KOPT-K1 (cell line): Measurements from ENCODE around the gene WDR45B.

Experiments used
- H3K27ac ChIP-seq: fragments of 200-600 bp; sonication (generic); 2 replicates; pipeline ENCODE4 v1.5.1; 2016; ENCODE audit warnings: antibody characterized with exemption, mild to moderate bottlenecking, low read depth, low read length; ENCODE audit not compliant: poor library complexity, severe bottlenecking
- H3K36me3 ChIP-seq: fragments of 200-600 bp; sonication (generic); 2 replicates; pipeline ENCODE4 v1.5.1; 2017; ENCODE audit warnings: antibody characterized with exemption, mild to moderate bottlenecking, low read length, moderate library complexity; ENCODE audit not compliant: insufficient read depth
- H3K9me3 ChIP-seq: fragments of 200-600 bp; sonication (generic); 2 replicates; pipeline ENCODE4 v1.5.1; 2017; ENCODE audit warnings: antibody characterized with exemption, low read length, mild to moderate bottlenecking; ENCODE audit not compliant: insufficient read depth, poor library complexity, severe bottlenecking

WDR45B gene

DNA sequence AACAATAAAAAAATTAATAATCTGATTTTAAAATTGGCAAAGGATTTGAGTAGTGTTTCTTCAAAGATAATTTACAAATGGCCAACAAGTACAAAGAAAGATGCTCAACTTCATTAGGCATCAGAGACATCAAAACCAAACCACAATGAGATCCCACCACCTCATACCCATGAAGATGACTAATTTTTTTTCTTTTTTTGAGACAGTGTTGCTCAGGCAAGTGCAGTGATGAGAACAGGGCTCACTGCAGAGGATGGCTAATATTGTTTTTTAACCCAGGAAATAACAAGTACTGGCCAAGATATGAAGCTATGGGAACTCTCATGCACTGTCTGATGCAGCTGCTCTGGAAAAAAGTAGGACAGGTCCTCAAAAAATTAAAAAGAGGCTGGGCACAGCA, 14.9 kb downstream of the WDR45B start:
- H3K36me3 ChIP-seq = peaks cover 82% of the 10 kb centered on the region
- no peaks in the 10 kb centered on the region for H3K9me3 ChIP-seq
- no peak overlapping the region for H3K27ac ChIP-seq

DNA sequence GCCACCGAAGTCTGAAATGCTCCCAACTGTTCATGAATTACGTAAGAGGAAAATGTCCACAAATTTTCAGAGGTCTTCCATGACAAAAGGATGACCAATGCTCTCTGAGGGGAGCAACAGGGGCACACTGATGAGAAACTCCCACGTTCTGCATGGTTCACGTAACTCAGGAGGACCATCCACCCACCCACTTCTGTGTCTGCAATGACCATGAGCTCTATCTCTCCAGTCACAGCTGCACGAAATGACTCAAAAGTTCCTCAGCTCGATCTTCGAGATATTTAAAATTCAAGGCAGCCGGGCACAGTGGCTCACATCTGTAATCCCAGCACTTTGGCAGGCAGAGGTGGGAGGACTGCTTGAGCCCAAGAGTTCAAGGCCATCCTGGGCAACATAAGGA, 15.8 kb downstream of the WDR45B start:
- H3K36me3 ChIP-seq = peaks cover 87% of the 10 kb centered on the region
- H3K27ac ChIP-seq = no peak overlapping the region
- H3K9me3 ChIP-seq = no peaks in the 10 kb centered on the region

DNA sequence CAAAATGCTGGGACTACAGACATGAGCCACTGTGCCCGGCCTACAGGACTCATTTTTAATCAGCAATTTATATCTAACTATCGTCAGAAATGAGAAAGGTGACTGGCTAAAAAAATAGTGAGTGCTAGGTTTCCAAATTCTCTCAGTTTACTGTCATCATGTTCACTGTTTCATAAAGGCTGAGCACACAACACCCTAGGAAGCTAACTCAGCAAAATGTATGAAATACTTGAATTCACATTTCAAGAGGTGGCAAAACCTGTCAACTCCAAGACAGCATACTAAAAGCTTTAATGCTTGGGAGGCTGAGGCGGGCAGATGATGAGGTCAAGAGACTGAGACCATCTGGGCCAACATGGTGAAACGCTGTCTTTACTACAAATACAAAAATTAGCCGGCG, 16.7 kb downstream of the WDR45B start:
- Histone ChIP-seq H3K9me3 (no peaks in the 10 kb centered on the region), H3K27ac (no peak overlapping the region), H3K36me3 (peaks cover 87% of the 10 kb centered on the region)

DNA sequence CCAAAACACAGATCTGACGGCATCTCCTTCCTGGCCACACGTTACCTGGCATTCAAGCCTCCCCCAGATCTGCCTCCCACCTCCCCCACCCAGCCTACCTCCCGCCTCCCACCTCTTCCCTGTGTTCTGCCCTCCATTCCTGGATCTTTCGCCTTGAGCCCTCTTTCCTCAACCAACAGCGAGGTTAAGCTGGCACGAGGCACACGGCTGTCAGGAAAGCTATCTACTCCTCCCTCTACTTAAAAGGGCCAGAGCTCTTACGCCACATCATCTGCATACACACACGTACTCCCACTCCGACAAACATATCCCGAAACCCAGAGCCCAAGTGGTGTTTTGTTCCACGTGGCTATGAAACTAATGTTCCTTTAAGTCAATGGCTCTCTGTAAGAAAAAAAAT, 18.0 kb downstream of the WDR45B start:
- Histone ChIP-seq H3K27ac (no peak overlapping the region), H3K36me3 (peaks cover 88% of the 10 kb centered on the region), H3K9me3 (no peaks in the 10 kb centered on the region)

DNA sequence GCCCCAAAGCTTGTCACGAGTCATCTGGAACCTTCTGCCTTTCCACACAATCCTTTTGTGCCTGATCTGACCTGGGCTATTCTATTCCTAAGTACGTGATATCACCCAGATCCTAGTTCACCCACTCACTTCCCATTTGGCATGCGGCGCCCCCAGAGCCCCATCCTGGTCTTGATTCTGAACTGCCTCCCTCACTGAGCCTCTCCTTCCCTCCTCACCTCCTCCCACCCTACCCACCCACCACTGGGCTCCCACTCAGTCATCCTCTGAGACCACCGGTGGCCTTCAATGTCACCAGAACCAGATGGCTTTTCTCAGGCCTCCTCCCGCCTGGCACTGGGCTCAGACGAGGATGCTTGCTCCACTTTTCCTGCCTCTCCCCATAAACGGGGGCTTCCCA, 18.5 kb downstream of the WDR45B start:
- Histone ChIP-seq H3K27ac (no peak overlapping the region), H3K36me3 (peaks cover 91% of the 10 kb centered on the region)

DNA sequence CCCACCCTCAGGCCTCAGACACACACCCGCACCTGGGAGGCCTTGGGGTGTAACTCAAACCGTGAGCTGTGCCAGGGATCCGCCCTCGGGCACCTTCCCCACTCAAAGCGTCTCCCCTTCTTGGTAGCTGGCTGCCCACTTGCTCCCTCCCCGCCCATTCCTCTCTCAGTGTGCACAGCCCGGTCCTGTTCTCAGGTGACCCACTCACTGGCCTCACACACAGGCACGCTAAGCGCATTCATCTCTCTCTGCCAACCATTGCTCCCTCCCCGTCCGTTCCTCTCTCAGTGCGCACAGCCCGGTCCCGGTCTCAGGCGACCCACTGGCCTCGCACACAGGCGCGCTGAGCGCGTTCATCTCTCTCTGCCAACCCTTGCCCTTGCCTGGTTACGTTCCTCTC, 20.8 kb downstream of the WDR45B start:
- Histone ChIP-seq H3K36me3 (peaks cover 86% of the 10 kb centered on the region), H3K9me3 (no peaks in the 10 kb centered on the region), H3K27ac (no peak overlapping the region)

More for the DNA sequence above, 18.5 kb downstream of the WDR45B start:
- no peaks in the 10 kb centered on the region for H3K9me3 ChIP-seq

DNA sequence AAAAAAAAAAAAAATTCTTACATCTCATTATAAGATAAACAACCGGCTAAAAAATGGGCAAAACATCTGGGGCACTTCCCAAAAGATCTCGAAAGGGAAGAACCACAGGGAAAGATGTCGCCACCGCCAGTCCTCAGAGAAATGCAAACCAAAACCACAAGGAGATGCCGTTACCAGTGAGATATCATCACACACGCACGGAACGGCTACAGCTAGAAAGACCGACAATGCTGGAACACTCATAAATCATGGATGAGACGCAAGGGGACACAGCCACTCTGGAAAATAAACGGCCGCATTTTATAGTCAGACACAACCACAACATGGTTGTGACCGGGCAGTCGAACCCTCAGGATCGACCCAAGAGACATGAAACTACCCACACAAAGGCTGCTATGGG, 24.5 kb downstream of the WDR45B start:
- Histone ChIP-seq H3K27ac (no peak overlapping the region), H3K9me3 (no peaks in the 10 kb centered on the region), H3K36me3 (peaks cover 95% of the 10 kb centered on the region)

DNA sequence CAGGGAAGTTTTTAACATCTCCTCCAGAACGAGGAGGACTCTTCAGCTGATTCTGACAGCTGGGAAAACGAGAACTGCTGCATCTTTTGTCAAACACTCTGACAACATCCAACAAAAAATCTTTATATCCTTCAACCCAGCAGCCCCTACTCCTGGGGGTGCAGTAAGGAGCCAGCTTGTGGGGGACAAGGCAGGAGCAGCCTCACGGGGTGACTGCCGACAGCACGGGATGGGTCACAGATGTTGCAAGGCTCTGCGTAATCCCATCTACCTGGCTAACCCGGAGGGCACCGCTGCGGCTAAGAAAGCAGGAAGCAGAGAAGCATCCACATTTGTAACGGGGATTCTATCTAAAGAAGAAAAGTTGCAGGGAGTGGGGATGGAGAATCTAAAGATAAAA, 28.6 kb downstream of the WDR45B start:
- no peaks in the 10 kb centered on the region for H3K9me3 ChIP-seq
- H3K36me3 ChIP-seq = peaks cover 94% of the 10 kb centered on the region
- no peak overlapping the region for H3K27ac ChIP-seq

DNA sequence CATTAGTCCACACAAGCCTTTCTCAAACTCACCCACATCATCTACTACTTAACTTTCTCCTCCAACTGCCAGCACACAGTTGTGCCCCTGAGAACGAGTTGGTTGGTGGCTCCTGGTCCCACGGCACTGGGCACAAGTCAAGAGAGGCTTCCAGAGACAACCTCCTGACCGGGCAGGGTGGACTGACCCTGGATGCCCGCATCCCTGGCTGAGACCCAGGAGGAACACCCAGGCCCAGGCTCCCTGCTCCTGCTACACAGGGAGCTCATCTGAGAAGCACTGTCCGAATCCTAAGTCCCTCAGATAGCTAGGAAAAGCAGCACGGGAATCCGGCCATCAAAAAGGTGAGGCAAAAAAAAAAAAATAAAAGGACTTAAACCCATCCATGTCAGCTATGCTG, 29.0 kb downstream of the WDR45B start:
- Histone ChIP-seq H3K36me3 (peaks cover 94% of the 10 kb centered on the region), H3K9me3 (no peaks in the 10 kb centered on the region), H3K27ac (no peak overlapping the region)

DNA sequence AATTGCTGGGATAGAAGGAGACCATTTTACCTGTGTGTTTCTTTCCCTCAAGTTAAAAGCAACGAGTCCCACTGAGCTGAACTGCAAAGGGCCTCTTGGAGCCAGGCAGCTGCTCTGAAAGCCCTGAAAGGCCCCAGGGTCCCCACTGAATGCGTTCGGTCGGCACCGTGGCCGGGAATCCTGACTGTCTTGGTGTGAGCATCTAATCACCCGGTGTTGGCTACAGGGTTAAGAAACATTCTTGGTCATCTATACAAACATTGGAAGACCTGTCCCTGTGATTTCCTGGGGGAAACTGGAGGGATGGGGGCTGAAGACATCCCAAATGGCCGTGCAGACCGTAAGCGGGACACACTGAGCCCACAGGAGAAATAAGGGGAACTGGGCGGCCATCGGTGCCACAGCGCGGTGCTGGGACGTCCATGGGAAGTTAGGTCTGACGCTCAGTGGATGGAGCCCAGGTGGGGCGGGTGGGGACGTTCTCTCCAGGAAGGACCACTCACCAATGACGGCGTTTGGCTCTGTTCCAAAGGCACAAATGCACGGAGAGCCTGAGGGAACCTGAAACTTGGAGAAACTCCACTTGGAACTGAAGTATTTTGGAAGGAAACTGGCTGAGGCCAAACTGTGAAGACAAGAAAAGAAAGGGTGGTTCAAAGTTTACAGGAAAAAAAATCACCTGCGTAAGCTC, 32.1 kb downstream of the WDR45B start:
- H3K36me3 ChIP-seq = peaks cover 82% of the 10 kb centered on the region
- H3K27ac ChIP-seq = no peak overlapping the region
- H3K9me3 ChIP-seq = no peaks in the 10 kb centered on the region

DNA sequence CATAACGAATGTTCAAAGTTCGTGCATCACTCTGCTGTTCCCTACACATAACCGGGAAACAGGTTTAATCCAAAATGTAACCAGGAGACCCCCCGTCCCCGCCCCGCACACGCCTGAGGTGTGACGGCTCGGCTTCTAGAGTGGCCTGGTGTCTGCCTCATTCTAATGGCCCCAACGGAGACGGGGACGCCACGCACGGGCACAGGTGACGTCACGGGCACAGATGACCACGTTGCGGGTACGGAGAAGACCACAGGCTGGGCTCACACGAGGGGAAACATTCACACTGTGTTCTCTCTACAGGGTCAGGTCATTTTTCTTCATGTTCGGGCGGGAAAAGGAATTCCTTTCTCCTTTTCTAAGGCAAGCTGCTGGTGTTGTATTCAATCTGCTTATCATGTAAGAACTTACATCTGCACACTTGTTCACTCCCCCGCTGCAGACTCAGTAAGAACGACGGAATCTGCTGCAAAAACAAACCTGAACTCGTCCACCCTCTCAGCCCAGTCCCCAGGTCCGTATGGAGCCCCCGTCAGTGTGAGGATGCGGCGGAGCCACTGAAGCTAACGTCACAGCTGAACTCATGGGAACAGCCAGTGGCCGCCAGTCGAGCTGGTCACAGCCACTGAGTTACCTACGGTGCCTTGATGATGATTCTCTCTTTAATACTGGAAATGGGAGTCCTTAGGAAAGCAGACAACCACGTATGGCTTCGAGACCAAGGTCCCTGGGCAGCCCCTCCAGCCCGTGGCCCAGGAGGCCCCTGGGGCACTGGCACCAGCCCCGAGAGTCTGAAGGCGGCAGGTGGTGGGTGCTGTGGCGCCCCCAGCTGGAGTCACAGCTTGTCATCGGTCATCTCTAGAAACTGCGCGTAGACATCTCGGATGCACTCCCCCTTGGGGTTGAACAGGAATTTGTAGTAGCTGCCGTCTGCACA, 32.9 kb downstream of the WDR45B start:
- Histone ChIP-seq H3K36me3 (peaks cover 74% of the 10 kb centered on the region), H3K9me3 (no peaks in the 10 kb centered on the region), H3K27ac (no peak overlapping the region)

DNA sequence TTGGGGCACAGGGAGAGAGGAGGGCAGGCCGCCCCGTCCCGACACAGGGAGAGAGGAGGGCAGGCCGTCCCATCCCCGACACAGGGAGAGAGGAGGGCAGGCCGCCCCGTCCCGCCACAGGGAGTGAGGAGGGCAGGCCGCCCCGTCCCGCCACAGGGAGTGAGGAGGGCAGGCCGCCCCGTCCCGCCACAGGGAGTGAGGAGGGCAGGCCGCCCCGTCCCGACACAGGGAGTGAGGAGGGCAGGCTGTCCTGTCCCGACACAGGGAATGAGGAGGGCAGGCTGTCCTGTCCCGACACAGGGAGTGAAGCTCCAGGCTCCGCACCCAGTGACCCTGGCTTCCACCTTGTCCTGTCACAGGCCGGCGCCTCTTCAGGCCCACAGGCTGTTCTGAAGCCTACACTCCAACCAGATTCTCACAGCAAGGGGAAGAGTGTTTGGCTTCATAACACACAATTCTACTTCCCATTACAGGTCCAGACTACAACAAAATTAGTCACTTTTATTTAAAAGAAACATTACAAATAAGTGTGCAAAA, 34.1 kb downstream of the WDR45B start:
- H3K36me3 ChIP-seq = peaks cover 62% of the 10 kb centered on the region
- no peaks in the 10 kb centered on the region for H3K9me3 ChIP-seq
- no peak overlapping the region for H3K27ac ChIP-seq

DNA sequence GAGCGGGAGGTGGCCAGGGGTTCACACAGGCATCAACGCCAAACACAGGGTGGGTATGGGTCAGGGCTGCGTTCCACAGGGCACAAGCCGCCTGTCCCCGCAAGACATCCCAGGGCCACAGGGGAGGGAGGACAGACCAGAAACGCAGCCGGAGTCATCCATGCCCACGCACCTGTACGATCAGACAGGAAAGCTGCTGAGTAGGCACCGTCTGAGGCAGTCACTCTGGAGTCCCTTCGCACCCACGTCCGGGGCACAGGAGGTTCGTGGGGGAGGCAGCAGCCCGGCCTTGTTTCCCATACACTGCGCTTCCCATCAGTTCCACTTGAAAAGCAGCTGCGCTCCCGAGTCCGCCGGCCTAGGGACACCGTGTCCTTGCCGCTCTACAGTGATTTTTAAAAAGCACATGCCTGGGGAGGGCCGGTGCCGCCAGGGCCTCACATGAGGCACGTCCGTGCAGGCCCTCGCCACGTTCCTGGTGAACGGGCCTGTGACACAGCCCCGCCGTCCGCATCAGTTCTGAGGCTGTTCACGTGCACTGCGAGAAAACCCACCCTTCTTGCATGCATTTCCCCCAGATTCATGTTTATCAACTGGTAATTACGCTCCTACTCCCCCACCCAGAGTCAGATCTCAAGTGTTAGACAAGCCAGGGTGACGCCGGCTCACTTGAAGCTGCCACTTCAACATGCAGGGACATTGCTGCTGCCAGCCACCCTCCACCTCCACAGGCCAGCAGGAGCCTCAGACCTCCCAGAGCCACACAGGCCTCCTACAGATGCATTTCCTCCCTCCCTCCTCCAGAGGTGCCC, 34.8 kb downstream of the WDR45B start:
- Histone ChIP-seq H3K9me3 (no peaks in the 10 kb centered on the region), H3K27ac (no peak overlapping the region), H3K36me3 (peaks cover 55% of the 10 kb centered on the region)

DNA sequence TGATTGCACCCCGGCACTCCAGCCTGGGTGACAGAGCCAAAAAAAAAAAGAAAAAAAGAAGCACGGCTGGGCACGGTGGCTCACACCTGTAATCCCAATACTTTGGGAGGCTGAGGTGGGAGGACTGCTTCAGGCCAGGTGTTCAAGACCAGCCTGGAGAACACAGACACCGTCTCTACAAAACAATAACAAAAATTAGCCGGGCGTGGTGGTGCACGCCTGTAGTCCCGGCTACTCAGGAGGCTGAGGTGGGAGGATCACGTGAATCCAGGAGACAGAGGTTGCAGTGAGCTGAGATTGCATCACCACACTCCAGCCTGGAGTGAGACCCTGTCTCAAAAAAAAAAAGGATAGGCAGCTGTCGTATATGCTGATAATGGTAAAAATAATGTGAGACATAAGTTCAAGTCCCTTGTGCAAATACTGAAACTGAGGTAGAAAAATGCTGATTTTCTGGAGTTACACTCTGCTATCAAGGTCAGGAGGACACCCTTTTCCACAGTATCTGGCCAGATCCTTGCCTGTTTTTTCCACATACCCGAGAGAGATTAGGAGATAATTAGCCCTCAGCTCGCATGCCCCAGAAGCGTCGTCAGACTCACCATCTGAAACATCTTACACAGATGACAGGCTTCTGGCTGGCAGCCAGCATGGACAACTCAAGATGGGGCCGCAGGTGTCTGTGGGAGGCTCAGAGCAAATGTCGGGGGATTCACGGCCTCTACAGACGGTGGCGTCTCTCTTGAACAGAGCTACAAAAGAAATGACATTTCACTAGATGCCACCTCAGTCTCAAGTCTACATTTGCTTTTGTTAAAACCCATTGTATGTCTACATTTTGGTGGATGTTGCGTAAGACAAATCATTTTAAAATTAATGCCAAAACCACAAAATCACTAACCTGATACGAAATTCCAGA, 36.8 kb downstream of the WDR45B start:
- H3K36me3 ChIP-seq = peaks cover 38% of the 10 kb centered on the region
- H3K27ac ChIP-seq = no peak overlapping the region
- no peaks in the 10 kb centered on the region for H3K9me3 ChIP-seq
